HCT116 (cell line): ENCODE results near the gene EEF1E1. TPM values are rescaled to one million over a fixed set of nuclear protein-coding genes. Genes with fewer than 3 reads are reported as not detected.
A peak's percentile ranks its signal among the peaks of the same experiment; 100 is the strongest.

Experiments
- ATAC-seq: fragments of 200-7000 bp; cut with Tn5 transposase; 2 replicates; pipeline ENCODE4 v1.9.1; 2020; ENCODE audit warnings: mild to moderate bottlenecking, moderate library complexity
- BruUV-seq: library from RNA; stranded (reverse); fragments of 400-500 nt; replicated peaks from 2 replicates; lab custom pipeline; 2021; lab: Mats Ljungman, UMichigan
- CTCF ChIA-PET: fragments of 300-600 bp; sonication (Branson Sonifier 250); formaldehyde crosslinking; loops from one replicate; lab custom pipeline; 2021; ENCODE audit warnings: antibody characterized with exemption; lab: Charles Lee
- POLR2A ChIA-PET: fragments of 300-600, 350-600 bp; sonication (Branson Sonifier 250); formaldehyde crosslinking; loops from one replicate; lab custom pipeline; 2021; ENCODE audit warnings: antibody characterized with exemption; lab: Charles Lee
- RAD21 ChIA-PET, 2 experiments: fragments of 300-600 bp; sonication (Branson Sonifier 250); formaldehyde crosslinking; loops; one replicate each; lab custom pipeline; 2023; ENCODE audit warnings: low total read pairs in 2 of 2; ENCODE audit not compliant: uncharacterized antibody in 2 of 2, unreplicated experiment in 2 of 2, low non-redundant PET in 1 of 2; lab: Charles Lee
- DNase-seq: peaks from one replicate; pipeline ENCODE4 v3.0.0-alpha.2; 2010; ENCODE audit warnings: low read depth, low spot score
- H2AFZ ChIP-seq: fragments of 200-600 bp; shearing (Covaris generic), sonication (generic); 2 replicates; pipeline ENCODE4 v1.6.1; 2017; ENCODE audit warnings: low read depth, mixed run types, mixed read lengths, antibody characterized with exemption, low read length; ENCODE audit not compliant: poor library complexity, severe bottlenecking
- H3K27ac ChIP-seq: 2 replicates; pipeline ENCODE4 v1.5.1; 2012; ENCODE audit warnings: low read depth, low read length
- H3K27me3 ChIP-seq: fragments of 200-600 bp; sonication (generic); 2 replicates; pipeline ENCODE4 v1.6.1; 2016; ENCODE audit warnings: mixed run types, low read length, mixed read lengths; ENCODE audit not compliant: insufficient read depth
- H3K36me3 ChIP-seq, 2 experiments: fragments of 200-500 bp in 1 of 2; fragments of 200-600 bp in 1 of 2; sonication (Bioruptor generic) in 1 of 2; sonication (generic) in 1 of 2; 2 replicates each; pipeline versions ENCODE4 v1.5.1 to v1.6.1; 2014 to 2016; ENCODE audit warnings: low read length in 2 of 2, inconsistent platforms in 1 of 2, mixed read lengths in 1 of 2, mixed run types in 1 of 2; ENCODE audit not compliant: insufficient read depth in 2 of 2, control insufficient read depth in 1 of 2
- H3K4me1 ChIP-seq, 2 experiments: fragments of 200-600 bp in 1 of 2; sonication (generic) in 1 of 2; 2 replicates each; pipeline versions ENCODE4 v1.5.1 to v1.6.1; 2012 to 2017; ENCODE audit warnings: low read length in 2 of 2, inconsistent platforms in 1 of 2, mild to moderate bottlenecking in 1 of 2, mixed read lengths in 1 of 2, mixed run types in 1 of 2, moderate library complexity in 1 of 2; ENCODE audit not compliant: insufficient read depth in 2 of 2, control insufficient read depth in 1 of 2
- H3K4me2 ChIP-seq: fragments of 200-600 bp; sonication (generic); 2 replicates; pipeline ENCODE4 v1.6.1; 2017; ENCODE audit warnings: mixed run types, low read length, mixed read lengths
- H3K4me3 ChIP-seq, 2 experiments: fragments of 200-600 bp in 1 of 2; sonication (generic) in 1 of 2; replicated peaks in 1 of 2; 2 replicates each; pipeline ENCODE4 v1.5.1; 2011 to 2016; ENCODE audit warnings: low read length in 2 of 2, control low read depth in 1 of 2, low read depth in 1 of 2, mild to moderate bottlenecking in 1 of 2, mixed read lengths in 1 of 2, mixed run types in 1 of 2
- H3K79me2 ChIP-seq: fragments of 200-600 bp; sonication (generic); 2 replicates; pipeline ENCODE4 v1.6.1; 2017; ENCODE audit warnings: mild to moderate bottlenecking, mixed run types, low read length, moderate library complexity, mixed read lengths; ENCODE audit not compliant: insufficient read depth
- H3K9ac ChIP-seq: fragments of 200-600 bp; sonication (generic); 2 replicates; pipeline ENCODE4 v1.6.1; 2016; ENCODE audit warnings: low read length, mixed read lengths
- H3K9me2 ChIP-seq: fragments of 200-600 bp; sonication (generic), shearing (Covaris generic); 2 replicates; pipeline ENCODE4 v1.6.1; 2017; ENCODE audit warnings: mixed run types, mild to moderate bottlenecking, moderate library complexity; ENCODE audit not compliant: insufficient read depth
- H3K9me3 ChIP-seq, 2 experiments: fragments of 200-500 bp in 1 of 2; fragments of 200-600 bp in 1 of 2; sonication (Bioruptor generic) in 1 of 2; sonication (generic) in 1 of 2; 2 replicates each; pipeline ENCODE4 v1.6.1; 2014 to 2017; ENCODE audit warnings: low read length in 2 of 2, mixed read lengths in 2 of 2, inconsistent platforms in 1 of 2, low read depth in 1 of 2, mild to moderate bottlenecking in 1 of 2, mixed run types in 1 of 2, moderate library complexity in 1 of 2; ENCODE audit not compliant: control insufficient read depth in 1 of 2, insufficient read depth in 1 of 2
- H4K20me1 ChIP-seq: fragments of 200-600 bp; sonication (generic), shearing (Covaris generic); 2 replicates; pipeline ENCODE4 v1.6.1; 2017; ENCODE audit warnings: mixed run types, mild to moderate bottlenecking, moderate library complexity; ENCODE audit not compliant: insufficient read depth
- ELF1 ChIP-seq: IDR thresholded peaks from 2 replicates; pipeline ENCODE4 v1.6.1; 2012; ENCODE audit warnings: low read depth, borderline replicate concordance
- EZH2 ChIP-seq: fragments of 200-600 bp; sonication (generic); IDR thresholded peaks from 2 replicates; pipeline ENCODE4 v1.6.1; 2017; ENCODE audit warnings: antibody characterized with exemption, mixed run types
- MAX ChIP-seq: IDR thresholded peaks from 2 replicates; pipeline ENCODE4 v1.6.1; 2012
- POLR2A ChIP-seq: IDR thresholded peaks from 2 replicates; pipeline ENCODE4 v1.7.0; 2011; ENCODE audit warnings: borderline replicate concordance; ENCODE audit not compliant: insufficient read depth, insufficient read length; ENCODE audit errors: extremely low read depth
- POLR2AphosphoS5 ChIP-seq: IDR thresholded peaks from 2 replicates; pipeline ENCODE4 v1.6.1; 2011; ENCODE audit warnings: mild to moderate bottlenecking, low read depth, low read length, moderate library complexity
- RAD21 ChIP-seq: IDR thresholded peaks from 2 replicates; pipeline ENCODE4 v1.6.1; 2012; ENCODE audit warnings: low read depth, mild to moderate bottlenecking
- SIN3A ChIP-seq: IDR thresholded peaks from 2 replicates; pipeline ENCODE4 v1.6.1; 2012; ENCODE audit warnings: low read depth
- SP1 ChIP-seq: IDR thresholded peaks from 2 replicates; pipeline ENCODE4 v1.6.1; 2012; ENCODE audit warnings: low read depth
- TCF7L2 ChIP-seq: IDR thresholded peaks from 2 replicates; pipeline ENCODE4 v1.7.0; 2011; ENCODE audit warnings: borderline replicate concordance, inconsistent platforms; ENCODE audit not compliant: insufficient read depth, insufficient read length; ENCODE audit errors: extremely low read depth
- YY1 ChIP-seq: IDR thresholded peaks from 2 replicates; pipeline ENCODE4 v1.6.1; 2011; ENCODE audit warnings: low read length, low read depth, moderate library complexity, mild to moderate bottlenecking; ENCODE audit not compliant: insufficient replicate concordance; ENCODE audit errors: extremely low read depth
- intact Hi-C: fragments of 100-400 bp; cut with micrococcal nuclease; formaldehyde crosslinking; loops from 2 replicates; pipeline ENCODE4 v1.10.0; 2022
- total RNA-seq: library from RNA; stranded (reverse); gene quantifications from one replicate; pipeline ENCODE4 v1.2.1, GENCODE V29; 2021; ENCODE audit not compliant: unreplicated experiment

EEF1E1 gene
- total RNA-seq, 1 experiment from 2014 or later = 69.7 TPM

DNA sequence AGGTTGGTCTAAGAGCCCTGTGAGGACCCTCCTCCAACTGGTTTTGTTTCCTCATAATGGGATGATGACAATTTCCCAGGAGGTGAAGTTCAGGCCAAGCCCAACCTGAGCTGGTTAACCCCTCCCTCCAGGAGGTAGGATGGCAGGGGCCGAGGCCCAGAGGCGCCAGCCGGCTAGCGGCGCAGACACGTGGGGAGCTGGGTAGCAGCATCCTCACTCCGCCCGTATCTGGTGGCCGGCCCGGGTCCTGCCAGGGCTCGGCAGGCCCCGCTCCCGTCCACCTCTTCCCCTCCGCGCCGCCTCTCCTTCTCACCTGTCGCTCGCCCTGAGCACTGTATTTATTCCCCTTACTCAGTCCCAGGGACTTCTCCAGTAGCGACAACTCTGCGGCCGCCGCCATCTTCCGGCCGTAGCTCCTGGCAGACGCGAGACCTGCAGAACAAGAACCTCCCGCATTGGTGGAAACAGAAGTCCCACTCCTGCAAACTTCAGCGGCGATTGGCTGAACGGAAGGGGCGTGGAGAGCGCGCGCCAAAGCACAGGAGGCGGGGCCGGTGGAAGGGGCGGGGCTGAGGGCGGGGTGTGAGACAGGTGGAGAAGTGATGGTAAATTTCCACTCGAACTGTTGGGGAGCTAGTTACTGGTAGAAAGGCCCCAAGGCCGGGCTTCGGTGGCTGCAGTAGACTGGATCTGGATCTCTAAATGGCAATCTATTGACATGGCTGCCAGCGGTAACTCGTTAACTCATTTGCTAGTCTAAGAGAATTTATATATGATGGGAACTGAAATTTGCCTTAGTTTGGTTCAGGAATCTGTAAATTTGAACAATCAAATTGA is at the start of gene EEF1E1 (continued):
- TF ChIP-seq ELF1 (no peak), POLR2AphosphoS5 (peak; percentile 86), SP1 (peak; percentile 96), RAD21 (0 out of 2 replicates have a peak, but pooled peaks have one; percentile 10), YY1 (peak; percentile 95), EZH2 (no peak), POLR2A (peak; percentile 71), SIN3A (peak; percentile 78)

DNA sequence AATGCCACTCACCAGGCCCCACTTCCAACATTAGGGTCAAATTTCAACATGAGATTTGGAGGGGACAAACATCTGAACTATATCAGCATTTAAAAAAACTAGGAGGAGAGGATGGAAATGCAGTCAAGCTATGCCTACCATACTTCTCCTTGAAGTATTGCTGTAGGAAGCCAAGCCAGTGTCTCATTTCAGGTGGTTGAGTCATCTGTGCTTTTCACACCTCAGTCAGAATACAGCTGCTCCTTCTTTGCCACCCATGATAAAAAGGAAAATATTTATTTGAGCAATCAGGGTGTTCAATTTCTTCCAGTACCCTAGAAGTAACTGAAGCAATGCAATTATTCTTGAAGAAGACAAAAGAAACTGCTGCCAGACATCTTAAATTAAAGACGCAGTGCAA is 47.0 kb upstream of the EEF1E1 start:
- no peak overlapping the region for H3K4me3 ChIP-seq
- ATAC-seq = no peak
- no peaks in the 10 kb centered on the region for H3K36me3 ChIP-seq
- H3K9ac ChIP-seq = no peak overlapping the region
- no peaks in the 10 kb centered on the region for H3K79me2 ChIP-seq
- H3K4me1 ChIP-seq = no peaks in the 10 kb centered on the region
- POLR2A ChIA-PET = no interaction called here
- RAD21 ChIA-PET = no interaction called here
- no peaks in the 10 kb centered on the region for H4K20me1 ChIP-seq
- intact Hi-C loops = no loop called here
- no peak overlapping the region for H3K27ac ChIP-seq
- no peaks in the 10 kb centered on the region for H3K9me3 ChIP-seq
- TF ChIP-seq TCF7L2 = no peak
- TF ChIP-seq MAX = 0 out of 2 replicates have a peak, but pooled peaks have one; percentile 31
- no peaks in the 10 kb centered on the region for H3K27me3 ChIP-seq
- no peak overlapping the region for H2AFZ ChIP-seq
- no peak overlapping the region for H3K4me2 ChIP-seq
- CTCF ChIA-PET = no interaction called here
- no peaks in the 10 kb centered on the region for H3K9me2 ChIP-seq
- DNase-seq = no peak
- BruUV-seq = no TSS peak
